AG08396 (cell line): ENCODE data around the gene KARS1.
"Not testable (repeated sequence)": the region's sequence is repeated elsewhere in the genome, so short reads cannot be mapped to it uniquely, and the experiment has no call there.

ENCODE experiments used
- DNase-seq: peaks from one replicate; pipeline ENCODE4 v3.0.0; 2012; ENCODE audit warnings: low spot score, mixed read lengths

The KARS1 gene

DNA sequence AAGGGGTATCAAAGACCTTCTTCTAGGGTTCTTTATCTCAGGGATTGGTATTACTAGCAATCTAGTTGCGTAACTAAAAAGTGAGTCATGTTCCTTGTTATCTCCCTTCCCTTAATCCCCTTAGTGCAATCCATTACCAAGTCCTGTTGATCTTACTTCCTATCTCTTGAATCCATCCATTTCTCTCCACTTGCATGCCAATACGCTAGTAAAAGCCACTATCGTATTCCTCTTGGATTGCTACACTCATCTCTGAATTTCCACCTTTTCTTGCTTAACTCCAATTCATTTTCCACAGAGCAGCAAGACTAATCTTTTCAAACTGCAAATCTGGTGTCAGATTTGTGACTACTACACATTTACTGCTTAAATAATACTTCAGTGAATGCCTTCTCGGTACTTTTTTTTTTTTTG, 22.5 kb downstream of the KARS1 start:
- no peak for DNase-seq

DNA sequence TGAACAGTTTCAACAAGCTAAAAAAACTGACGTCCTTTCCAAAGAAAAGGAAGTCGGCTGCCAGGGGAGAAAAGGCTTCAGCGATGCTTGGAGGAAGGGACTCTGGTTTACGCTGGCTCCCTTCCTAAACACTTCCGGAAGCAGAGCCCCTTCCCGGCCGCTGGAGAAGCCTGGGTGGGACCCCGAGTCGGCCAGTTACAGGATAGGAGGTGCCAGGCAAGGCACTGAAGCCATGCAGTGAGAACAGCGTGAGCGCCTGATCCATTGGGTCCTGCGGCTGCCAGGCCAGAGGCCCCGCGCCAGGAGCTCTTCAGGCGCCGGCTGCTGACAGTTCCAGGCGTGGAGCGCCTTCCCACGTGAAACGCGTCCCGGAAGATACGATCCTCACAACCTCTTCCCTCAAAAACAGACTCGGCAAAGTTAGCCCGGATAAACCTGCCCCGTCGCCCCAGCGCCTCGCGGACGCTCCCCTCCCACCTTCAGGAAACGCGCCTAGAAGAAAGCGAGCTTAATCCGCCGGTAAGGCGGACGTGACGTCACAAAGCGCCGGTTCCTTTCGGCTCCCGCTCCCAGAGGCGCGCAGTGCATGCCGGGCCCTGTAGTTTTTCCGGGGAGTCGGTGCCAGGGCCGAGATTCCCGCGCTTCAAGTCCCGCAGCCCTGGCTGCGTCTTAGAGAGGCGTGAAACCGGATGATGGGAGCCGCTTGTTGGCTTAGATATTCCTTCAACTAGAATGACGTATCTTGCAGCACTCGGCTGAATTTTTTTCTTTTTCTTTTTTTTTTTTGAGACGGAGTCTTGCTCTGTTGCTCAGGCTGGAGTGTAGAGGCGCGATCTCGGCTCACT, 24.5 kb downstream of the KARS1 start, which contains the start of gene ADAT1:
Gene ADAT1 (minus strand): TSS at position 521 of the 845 bp plus-strand sequence. CDS start 2,482 bp downstream, outside the sequence.
- peak; percentile 94 for DNase-seq

DNA sequence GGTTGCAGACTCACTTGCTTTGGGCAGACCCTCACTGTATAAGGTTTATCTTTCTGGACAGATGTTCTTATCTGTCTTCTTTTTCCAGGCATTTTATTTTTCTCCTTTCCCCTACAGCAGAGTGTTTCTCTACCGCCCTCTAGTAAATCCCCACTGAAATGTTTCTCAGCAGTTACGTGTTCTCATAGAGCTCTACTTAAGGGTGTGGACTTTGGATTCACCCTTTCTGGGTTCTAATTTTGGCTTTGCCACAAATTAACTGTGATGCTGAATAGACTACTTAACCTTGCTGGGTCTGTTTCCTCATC, 26.3 kb downstream of the KARS1 start:
- DNase-seq, result peak; percentile 27

DNA sequence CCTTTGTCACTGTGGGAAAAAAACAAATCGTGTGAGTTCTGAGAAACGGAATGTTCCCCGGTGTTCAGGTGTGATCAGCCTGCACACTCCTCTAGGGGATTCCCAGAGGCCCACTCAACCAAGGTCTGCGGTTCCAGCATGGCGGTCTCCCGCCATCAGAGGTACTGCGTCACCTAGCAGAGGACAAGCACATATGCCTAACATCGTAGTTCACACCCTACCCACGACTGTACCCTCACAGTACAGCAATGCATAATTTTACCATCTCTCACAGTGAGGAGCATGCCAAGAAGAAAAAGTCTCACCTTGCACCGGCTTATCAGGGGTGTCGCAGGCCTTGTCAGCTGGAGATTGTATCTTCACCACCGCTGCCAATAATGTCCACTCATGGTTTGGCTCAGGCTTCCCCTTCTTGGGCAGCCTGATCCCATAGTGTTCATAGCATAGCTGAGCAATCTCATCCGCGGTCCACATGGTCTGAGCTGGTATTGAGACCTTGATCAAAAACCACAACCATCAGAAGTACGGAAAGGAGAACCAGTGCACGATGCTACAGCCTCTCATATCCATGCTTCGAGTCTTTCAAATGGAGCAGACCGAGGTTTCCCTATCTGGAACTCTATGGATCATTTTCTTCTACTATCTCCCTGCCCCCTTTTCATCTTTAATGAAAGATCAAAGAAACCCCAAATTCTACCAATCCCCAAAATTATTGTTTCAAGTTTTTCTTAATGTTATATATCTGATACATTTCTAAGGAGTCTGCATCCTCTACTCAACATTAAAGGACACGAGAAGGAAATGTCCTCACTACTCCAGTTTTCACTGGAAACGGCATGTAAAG, 26.9 kb downstream of the KARS1 start:
- DNase-seq, result no peak

DNA sequence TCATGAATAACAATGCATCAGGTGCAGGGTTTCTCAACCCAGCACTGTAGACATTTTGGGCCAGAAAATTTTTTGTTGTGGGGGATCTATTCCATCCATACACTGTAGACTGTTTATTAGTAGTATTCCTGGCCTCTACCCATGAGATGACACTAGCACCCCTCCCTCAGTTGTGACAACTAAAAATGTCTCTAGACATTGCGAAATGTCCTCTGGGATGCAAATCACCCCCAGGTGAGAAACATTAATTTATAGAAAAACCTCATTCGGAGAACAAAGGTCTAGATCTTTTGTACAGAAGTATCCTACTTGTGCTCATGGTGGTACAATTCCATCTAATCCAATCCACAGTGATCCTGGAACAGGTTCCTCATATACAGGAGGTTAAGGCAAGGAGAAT, 28.7 kb downstream of the KARS1 start:
- DNase-seq, result no peak

DNA sequence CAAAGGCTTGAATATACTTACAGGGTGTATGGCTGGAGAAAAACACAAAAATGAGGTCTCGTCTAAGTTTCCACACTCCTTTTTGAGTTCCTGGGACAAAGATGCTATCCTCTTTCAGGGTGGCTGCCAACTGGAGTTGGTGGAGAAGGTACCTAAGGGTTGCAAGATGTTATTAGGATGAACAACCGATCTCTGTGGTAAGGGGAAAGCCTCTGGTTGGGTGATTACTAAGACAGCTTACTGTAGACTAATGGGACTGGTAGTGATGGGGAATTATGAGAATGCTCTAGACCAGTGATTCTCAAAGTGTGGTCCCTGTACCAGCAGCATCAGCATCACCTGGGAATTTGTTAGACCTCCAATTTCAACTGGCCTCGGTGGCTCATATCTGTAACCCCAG, 30.3 kb downstream of the KARS1 start:
- DNase-seq, result no peak

DNA sequence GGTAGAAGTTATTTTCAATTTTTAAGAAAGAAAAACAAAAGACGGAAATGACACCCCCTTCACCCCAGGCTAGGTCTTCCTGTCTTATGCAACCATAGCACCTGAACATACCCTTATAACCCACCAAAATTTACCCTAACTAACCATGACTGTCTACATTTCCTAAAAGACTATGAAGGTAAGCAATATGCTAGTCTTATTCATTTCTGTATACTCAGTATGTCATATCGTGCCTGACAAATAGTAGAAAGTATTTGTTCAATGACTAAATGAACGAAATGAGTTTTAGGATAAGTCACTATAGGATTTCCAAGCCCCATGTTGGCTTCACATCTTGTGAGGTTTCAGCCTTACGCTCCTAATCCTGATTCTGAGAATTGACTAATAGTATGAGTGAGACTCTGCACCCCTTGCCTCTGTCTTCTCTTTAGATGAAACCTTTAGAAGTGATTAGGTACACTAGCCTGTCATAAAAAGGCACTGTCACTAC, 30.9 kb downstream of the KARS1 start:
- no peak for DNase-seq

DNA sequence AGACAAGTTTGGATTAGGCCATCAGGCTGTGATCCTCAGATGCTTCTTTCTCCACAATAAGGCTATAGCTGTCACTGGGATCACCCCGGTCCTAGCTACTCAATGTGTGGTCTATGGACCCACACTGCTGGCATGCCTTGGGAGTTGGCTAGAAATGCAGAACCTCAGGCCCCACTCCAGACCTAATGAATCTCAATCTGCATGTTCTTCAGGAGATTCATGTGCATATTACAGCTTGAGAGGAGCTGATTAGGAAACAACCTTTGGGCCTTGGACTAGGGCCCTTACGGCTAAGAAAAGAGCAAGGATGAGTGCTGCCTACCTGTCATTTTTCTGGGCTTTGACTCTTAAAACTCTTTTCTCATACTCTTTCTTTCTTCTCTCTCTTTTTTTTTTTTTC, 31.8 kb downstream of the KARS1 start:
- DNase-seq, result no peak

DNA sequence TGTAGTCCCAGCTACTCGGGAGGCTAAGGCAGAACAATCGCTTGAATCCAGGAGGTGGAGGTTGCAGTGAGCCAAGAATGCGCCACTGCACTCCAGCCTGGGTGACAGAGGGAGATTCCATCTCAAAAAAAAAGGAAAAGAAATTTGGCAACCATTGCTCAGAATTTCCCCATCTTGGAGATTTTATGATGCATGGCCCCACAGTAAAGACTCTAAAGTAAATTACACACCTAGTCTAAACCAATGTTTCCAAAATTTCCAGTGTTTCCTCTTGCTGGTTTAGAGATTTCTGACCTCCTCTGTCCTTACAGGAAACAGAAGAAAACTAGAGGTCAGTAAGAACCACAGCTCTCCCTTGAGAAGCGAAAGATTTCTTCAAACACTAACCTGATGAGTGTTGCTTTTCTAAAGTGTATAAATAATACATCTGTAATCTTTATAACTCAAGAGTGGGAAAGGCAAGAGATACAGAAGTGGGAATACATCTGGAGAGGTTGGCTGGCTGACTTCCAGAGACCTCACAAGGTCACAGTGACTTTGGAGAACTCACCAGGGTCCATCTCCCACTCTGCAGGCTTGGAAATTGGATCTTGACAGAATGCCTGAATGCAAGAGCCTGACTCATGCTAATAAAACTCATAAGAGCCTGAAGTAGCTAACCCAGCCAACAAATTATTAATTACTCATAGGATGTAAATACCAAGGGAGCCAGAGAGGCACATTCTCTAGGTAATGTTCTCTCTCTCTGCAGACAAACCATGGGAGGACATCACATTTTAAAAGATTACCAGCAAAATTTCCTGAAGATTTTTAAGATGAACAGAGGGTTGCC, 33.2 kb downstream of the KARS1 start:
- no peak for DNase-seq

DNA sequence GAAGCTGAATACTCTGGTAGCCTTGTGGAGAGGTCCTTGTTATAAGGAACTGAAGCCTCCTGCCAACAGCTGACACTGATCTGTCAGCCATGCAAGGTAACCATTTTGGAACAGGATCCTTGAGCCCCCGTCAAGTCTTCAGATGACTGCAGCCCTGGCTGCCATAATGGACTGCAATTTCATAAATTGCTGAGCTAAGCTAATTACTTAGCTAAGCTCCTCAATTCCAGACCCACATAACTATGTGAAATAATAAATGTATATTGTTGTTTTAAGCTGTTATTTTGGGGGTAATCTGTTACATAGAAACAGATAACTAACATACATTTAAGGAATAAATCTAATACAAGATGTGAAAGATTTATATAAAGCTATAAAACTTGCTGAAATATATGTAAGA, 41.0 kb downstream of the KARS1 start:
- DNase-seq, result no peak

DNA sequence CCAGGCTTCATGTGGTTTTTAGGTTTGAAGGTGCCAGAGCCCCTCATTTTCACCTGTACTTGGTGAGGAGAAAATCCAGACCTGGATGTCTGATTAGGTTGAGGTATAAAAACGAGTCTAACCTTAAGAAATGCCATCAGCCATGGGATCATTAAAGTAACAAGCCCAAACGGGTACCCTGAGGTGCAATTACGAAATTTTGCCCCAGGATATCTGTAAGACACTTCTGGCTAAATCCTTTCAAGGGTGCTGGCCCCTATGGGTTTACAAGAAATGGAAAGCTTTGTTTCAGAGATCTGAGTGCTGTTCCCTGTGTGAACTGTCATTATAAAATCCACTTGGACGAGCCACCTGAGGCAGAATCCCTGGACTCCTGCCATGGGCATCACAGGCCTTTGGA, 44.2 kb downstream of the KARS1 start:
- no peak for DNase-seq

DNA sequence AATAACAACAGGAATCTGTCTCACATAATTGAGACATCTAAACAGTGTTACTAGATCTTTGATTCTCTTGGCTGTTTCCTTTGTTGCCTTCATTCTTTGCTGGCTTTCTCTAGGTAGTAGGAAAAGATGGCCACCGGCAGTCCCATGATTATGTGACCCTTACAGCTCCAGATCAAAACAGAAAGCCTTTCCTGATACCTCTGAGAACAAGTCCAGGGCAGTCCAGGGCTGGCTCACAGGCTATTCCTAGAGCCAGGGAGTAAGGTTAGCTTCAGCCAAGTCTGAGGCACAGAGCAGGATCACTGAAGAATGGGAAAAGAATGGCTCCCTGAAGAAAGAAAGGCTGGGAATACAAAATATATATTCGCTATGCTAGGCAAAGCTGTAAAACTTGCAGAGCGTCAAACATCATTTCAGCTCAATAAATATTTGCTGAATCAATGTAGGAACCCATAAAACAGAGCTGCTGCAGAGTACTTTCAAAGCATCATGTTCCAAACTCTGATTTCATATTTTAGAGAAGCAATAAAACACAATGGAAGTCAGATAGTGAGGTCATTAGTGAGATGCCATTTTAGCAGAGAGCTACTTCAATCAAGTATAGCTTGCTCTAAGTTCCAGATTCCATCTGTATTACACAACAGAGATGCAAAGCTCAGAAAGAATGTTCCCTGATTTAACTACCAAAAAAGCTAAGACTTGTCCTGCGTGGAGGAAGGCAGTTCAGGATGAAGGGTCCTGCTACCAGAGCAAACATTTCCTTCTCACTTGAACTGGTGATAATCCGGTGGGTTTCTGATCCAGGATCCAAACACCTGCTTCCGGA, 47.8 kb downstream of the KARS1 start:
- peak; percentile 15 for DNase-seq

DNA sequence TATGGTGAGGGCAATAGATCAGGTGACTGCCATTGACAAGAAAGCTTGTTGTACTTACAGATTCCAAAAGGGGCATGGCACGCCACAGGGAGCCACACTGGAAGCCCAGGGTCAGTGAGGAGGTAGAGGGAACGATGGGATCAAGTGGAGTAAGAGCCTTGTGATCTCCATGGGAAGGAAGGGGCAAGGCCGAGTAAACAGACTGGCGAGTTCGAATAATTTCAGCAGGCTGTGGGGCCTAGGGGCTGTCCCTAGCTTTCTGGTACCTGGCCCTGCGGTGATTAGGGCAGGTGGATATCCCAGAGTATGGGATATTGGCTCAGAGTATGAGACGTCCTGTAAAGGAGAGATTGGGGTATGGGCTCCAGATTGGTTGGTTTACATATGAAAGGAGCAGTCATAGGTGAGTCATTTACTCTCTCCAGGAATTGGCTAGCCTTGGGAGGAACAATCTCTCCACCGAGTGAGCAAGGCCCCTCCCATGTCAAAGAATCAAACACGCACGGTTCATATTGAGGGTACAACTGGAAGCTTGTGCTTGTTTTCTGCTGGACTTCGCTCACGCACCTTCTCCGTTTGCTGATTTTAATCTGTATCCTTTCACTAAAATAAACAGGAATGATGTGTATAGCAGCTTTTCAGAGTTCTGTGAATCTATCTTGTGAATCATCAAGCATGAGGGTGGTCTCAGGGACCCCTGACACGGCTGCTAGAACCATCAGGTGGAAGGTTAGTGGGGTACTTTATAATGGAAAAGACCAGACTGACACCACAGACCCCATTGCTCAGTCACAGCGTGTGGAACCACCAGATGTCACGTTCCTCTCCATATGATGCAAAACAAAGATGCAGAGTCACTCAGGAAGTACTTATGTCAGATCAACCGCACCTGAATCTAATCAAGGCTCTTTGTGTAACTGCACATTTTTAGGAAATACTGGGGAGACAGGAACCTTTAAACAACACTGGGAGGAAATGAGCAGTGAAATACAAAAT, 53.3 kb downstream of the KARS1 start:
- peak; percentile 56 for DNase-seq

DNA sequence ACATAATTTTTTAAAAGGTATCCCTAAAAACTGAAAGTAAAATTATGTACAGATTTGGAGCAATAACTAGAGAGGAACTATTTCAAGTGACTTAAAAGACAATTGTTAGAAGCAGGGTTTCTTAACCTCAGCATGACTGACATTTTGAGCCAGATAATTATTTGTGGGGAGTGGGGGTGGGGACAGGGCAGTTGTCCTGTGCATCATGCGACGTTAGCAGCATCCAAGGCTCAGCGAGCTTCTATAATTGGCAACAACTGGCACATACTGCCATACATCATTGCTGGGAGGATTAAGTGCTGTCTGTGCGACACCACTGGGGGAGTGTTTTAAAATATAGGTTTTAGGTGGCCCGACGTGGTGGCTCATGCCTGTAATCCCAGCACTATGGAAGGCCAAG, 54.2 kb downstream of the KARS1 start:
- no peak for DNase-seq

DNA sequence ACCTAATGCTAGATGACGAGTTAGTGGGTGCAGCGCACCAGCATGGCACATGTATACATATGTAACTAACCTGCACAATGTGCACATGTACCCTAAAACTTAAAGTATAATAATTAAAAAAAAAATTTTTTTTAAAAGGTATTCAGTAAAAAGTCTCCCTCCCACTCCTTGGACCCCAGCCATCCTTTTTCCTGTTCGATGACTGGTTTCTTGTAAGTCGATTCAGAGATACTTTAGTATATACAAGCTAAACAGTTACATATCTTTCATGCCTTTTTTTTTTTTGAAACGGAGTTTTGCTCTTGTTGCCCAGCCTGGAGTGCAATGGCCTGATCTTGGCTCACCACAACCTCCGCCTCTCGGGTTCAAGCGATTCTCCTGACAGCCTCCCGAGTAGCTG, 55.5 kb downstream of the KARS1 start:
- not testable (repeated sequence) for DNase-seq

DNA sequence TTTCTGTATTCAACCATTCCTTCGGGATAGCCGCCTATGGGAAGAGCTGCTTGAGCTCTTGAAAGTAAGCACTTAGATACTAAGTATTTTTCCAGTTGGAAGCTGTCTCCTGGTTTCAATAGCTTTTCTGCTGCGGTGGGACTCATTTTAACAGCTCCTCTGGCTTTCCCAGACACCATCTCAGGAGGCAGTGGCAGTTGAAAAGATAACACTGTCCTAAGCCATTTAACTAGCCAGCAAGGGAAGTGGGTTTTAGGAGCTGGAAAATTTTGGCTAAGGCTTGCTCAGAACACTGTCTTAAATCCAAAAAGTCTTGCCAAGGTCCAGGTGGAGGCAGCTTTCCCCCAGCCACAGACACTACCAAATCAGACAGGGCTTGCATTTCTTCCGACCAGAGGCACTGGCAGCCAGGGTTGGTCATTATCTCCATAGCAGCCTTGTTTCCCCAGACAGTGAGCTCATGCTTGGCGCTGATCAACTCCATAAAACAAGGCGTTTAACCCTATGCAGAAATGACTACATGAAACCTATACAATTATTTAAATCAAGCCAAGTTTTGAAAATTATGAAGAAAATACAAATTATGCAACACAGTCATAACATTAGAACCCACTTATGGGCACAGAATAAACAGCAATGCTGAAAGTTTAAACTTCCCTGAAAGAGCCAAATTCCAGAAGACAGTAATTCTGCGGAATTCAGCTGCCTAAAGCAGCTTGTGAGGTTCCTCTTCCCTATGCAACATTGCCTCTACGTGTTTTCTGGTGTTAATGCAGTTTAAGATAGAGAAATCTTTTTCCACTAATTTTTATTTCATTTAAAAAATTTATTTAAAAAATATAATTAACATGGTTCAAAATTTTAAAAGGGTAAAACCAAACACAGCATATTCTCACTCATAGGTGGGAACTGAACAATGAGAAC, 56.3 kb downstream of the KARS1 start:
- DNase-seq, result peak; percentile 60

DNA sequence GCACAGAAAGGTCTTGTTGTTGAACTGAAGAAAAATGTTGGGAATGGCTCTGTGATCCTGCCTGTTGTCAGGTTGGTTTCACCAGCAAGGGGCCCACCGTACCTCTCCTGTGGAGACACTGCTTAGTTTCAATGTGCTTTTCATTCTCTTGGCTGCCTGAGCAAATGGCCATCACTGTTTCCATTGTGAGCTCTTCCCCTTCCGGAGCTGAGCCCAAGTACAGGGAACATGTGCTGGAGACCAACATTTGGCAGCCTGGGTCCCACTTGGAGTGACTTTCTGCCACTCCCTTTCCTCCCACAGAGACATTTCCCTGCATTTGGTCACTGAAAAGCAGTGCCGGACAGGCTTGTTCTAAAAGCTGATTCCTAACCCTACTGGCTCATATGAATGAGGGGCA, 58.2 kb downstream of the KARS1 start:
- DNase-seq, result no peak

DNA sequence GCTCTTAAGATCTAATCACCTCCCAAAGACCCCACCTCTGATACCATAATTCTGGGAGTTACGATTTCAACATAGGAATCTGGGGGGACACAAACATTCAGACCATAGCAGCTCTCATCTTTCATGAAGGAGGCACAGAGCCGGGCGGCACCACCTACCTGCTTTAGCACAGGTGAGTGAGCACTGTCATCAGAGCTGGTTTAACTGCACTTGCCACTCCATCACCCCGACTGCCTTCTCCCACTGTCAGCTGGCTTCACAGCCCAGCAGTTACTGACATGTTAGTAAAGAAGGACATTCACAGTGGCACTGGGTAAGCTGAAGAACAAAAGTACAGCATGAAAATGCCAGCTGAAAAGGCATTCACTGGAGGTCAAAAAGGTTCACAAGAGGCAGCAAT, 58.7 kb downstream of the KARS1 start:
- DNase-seq, result no peak

DNA sequence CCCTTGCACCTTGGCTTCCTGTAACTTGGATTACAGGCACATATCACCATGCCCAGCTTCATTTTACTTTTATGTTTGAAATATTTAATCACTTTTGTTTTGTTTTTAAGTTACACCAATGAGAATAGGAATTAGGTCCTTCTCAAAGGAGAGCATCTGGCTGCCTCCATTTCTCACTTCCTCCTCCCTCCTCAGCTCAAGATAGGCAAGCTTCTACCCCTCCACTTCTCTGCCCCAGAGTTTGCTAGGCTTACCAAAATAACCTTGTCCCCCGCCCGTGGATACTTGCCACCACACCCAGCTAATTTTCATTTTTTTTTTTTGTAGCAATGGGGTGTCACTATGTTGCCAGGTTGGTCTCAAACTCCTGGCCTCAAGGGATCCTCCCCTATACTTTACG, 63.4 kb downstream of the KARS1 start:
- no peak for DNase-seq
